CD14-positive monocyte (primary cell): Measurements from ENCODE around the gene TTYH3. TPM values are rescaled to one million over a fixed set of nuclear protein-coding genes. Genes with fewer than 3 reads are reported as not detected.

ENCODE experiments used
- DNase-seq, 3 donors: peaks; one replicate each; pipeline ENCODE4 v3.0.0-alpha.2; 2011 to 2022
- H2AFZ ChIP-seq: 2 replicates; pipeline ENCODE4 v1.6.0; 2012; ENCODE audit warnings: mild to moderate bottlenecking, low read depth, low read length, inconsistent platforms; ENCODE audit not compliant: insufficient read depth, poor library complexity, severe bottlenecking
- H3K27ac ChIP-seq, 2 donors: 1 replicate in 1 of 2; 2 replicates in 1 of 2; pipeline ENCODE4 v1.5.1; 2012 to 2013; ENCODE audit warnings: low read length in 2 of 2, control low read depth in 1 of 2, inconsistent platforms in 1 of 2, low read depth in 1 of 2, mild to moderate bottlenecking in 1 of 2
- H3K27me3 ChIP-seq, 2 donors: one replicate each; pipeline versions ENCODE4 v1.6.0 to v1.6.1; 2011 to 2013; ENCODE audit warnings: low read length in 2 of 2; ENCODE audit not compliant: control insufficient read depth in 2 of 2, insufficient read depth in 2 of 2
- H3K36me3 ChIP-seq, 2 donors: replicated peaks in 1 of 2; 1 replicate in 1 of 2; 2 replicates in 1 of 2; pipeline versions ENCODE4 v1.5.1 to v1.6.1; 2012 to 2013; ENCODE audit warnings: low read length in 2 of 2, control low read depth in 1 of 2, inconsistent platforms in 1 of 2, mild to moderate bottlenecking in 1 of 2; ENCODE audit not compliant: insufficient read depth in 2 of 2, control insufficient read depth in 1 of 2
- H3K4me1 ChIP-seq, 2 donors: 1 replicate in 1 of 2; 2 replicates in 1 of 2; pipeline versions ENCODE4 v1.5.1 to v1.6.1; 2012 to 2013; ENCODE audit warnings: low read length in 2 of 2, control low read depth in 1 of 2, inconsistent platforms in 1 of 2, mild to moderate bottlenecking in 1 of 2, moderate library complexity in 1 of 2; ENCODE audit not compliant: insufficient read depth in 2 of 2, control insufficient read depth in 1 of 2
- H3K4me2 ChIP-seq: replicated peaks from 2 replicates; pipeline ENCODE3; 2012; ENCODE audit warnings: low read length, moderate library complexity, mild to moderate bottlenecking; ENCODE audit not compliant: poor library complexity, severe bottlenecking; ENCODE audit errors: extremely low read depth
- H3K4me3 ChIP-seq, 3 experiments: fragments of 200-600 bp in 1 of 3; sonication (generic) in 1 of 3; replicated peaks in 1 of 3; 1 replicate in 2 of 3; 2 replicates in 1 of 3; pipeline ENCODE4 v1.5.1; 2011 to 2013; ENCODE audit warnings: low read length in 3 of 3, mild to moderate bottlenecking in 3 of 3, control low read depth in 2 of 3, low read depth in 2 of 3, inconsistent platforms in 1 of 3, moderate library complexity in 1 of 3
- H3K79me2 ChIP-seq: 2 replicates; pipeline ENCODE4 v1.6.0; 2012; ENCODE audit warnings: mild to moderate bottlenecking, control low read depth, inconsistent platforms, low read length, moderate library complexity; ENCODE audit not compliant: insufficient read depth
- H3K9ac ChIP-seq: 2 replicates; pipeline ENCODE4 v1.6.0; 2017; ENCODE audit warnings: low read length, mild to moderate bottlenecking; ENCODE audit not compliant: insufficient read depth, poor library complexity, severe bottlenecking
- H3K9me3 ChIP-seq, 2 donors: replicated peaks in 1 of 2; 1 replicate in 1 of 2; 2 replicates in 1 of 2; pipeline versions ENCODE4 v1.5.1 to v1.6.1; 2012 to 2013; ENCODE audit warnings: low read length in 2 of 2, control low read depth in 1 of 2; ENCODE audit not compliant: control insufficient read depth in 1 of 2, insufficient read depth in 1 of 2
- H4K20me1 ChIP-seq: 2 replicates; pipeline ENCODE4 v1.6.0; 2012; ENCODE audit warnings: mild to moderate bottlenecking, low read length, control low read depth, moderate library complexity; ENCODE audit not compliant: insufficient read depth
- H3K27ac Mint-ChIP-seq, 7 donors: one replicate each; pipeline ENCODE4 v1.8.0; 2020; ENCODE audit warnings: mild to moderate bottlenecking in 7 of 7, mixed read lengths in 7 of 7, moderate library complexity in 6 of 7, inconsistent platforms in 2 of 7
- H3K27me3 Mint-ChIP-seq, 3 donors: one replicate each; pipeline ENCODE4 v1.8.0; 2021 to 2022; ENCODE audit warnings: low read depth in 3 of 3, mild to moderate bottlenecking in 3 of 3, mixed read lengths in 3 of 3, moderate library complexity in 3 of 3, inconsistent platforms in 1 of 3
- H3K36me3 Mint-ChIP-seq, 2 donors: one replicate each; pipeline ENCODE4 v1.8.0; 2020; ENCODE audit warnings: mixed read lengths in 2 of 2, inconsistent platforms in 1 of 2, mild to moderate bottlenecking in 1 of 2
- H3K4me1 Mint-ChIP-seq: one replicate; pipeline ENCODE4 v1.8.0; 2020; ENCODE audit warnings: mild to moderate bottlenecking, mixed read lengths
- H3K4me3 Mint-ChIP-seq, 2 donors: one replicate each; pipeline ENCODE4 v1.8.0; 2020; ENCODE audit warnings: mild to moderate bottlenecking in 2 of 2, mixed read lengths in 2 of 2, moderate library complexity in 1 of 2
- H3K9me3 Mint-ChIP-seq, 7 donors: one replicate each; pipeline ENCODE4 v1.8.0; 2020 to 2022; ENCODE audit warnings: mixed read lengths in 7 of 7, mild to moderate bottlenecking in 6 of 7, moderate library complexity in 6 of 7, inconsistent platforms in 2 of 7
- CTCF ChIP-seq: fragments of 200-600 bp; IDR thresholded peaks from one replicate; pipeline ENCODE4 v1.8.0; 2022; ENCODE audit warnings: antibody characterized with exemption, mild to moderate bottlenecking
- WGBS: methylation state at CpG from one replicate; pipeline ENCODE4 v1.1.5; 2013; ENCODE audit warnings: missing lambda C conversion rate; ENCODE audit not compliant: insufficient coverage; 5-methylcytosine and 5-hydroxymethylcytosine counted together
- intact Hi-C, 2 donors: fragments of 100-400 bp; cut with micrococcal nuclease; formaldehyde crosslinking; loops; one replicate each; pipeline versions ENCODE4 v1.15.0 to v1.15.1; 2023
- polyA plus RNA-seq, 3 donors: library from polyadenylated mRNA; depleted of rRNA in 1 of 3; unstranded in 2 of 3; stranded (reverse) in 1 of 3; fragments of 300-500 nt in 2 of 3; fragments of >200 nt in 1 of 3; fragmentation: Illumina TruSeq in 2 of 3; gene quantifications; 1 replicate in 2 of 3; 2 replicates in 1 of 3; pipeline ENCODE4 v1.2.3, GENCODE V29; 2012 to 2021

TTYH3 gene
- polyA plus RNA-seq, 3 donors: 13.4 to 73.5 (median 17.4) TPM

DNA sequence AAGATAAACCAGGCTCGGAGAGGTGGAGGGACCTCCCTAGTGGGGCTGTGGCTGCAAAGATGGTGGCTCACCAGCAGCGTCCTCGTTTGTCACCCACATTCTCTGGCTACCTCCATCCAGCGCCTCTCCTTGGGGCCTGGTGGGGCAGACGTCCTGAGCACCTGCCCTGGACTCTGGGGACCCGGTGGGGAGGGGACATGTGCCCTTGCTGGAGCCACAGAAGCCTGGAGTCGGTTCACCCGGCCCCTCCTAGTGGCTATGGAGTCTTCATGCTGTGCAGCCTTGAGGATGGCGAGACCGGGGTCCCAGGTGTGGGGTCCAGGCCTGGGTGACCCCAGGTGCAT lies 14.5 kb downstream of the TTYH3 start:
- peak overlapping the region in 5 of 7 donors; percentile 82 to 92 (median 86) for H3K27ac Mint-ChIP-seq
- Histone ChIP-seq H3K79me2 (peaks cover 50% of the 10 kb centered on the region), H3K4me3 (no peak overlapping the region), H3K9ac (no peak overlapping the region), H4K20me1 (peaks cover 82% of the 10 kb centered on the region), H3K27me3 (no peaks in the 10 kb centered on the region), H2AFZ (no peak overlapping the region), H3K27ac (peak overlapping the region in 1 of 2 donors; percentile 48), H3K9me3 (no peaks in the 10 kb centered on the region), H3K36me3 (peaks cover 33 to 41% of the 10 kb centered on the region in 2 donors), H3K4me2 (no peak overlapping the region), H3K4me1 (peaks cover 60 to 65% of the 10 kb centered on the region in 2 donors)
- no peak for DNase-seq
- TF ChIP-seq CTCF: no peak
- WGBS: 94% methylated on average over 4 of the region's 10 CpGs
- intact Hi-C loops: loop anchor here in 1 of 2 donors (5.0 kb wide), 2 partner anchors 34 to 104 kb away; no protein-coding TSS in a partner anchor
- H3K4me1 Mint-ChIP-seq: peaks cover 47% of the 10 kb centered on the region
- peaks cover 26 to 59% of the 10 kb centered on the region in 2 donors for H3K36me3 Mint-ChIP-seq
- H3K27me3 Mint-ChIP-seq: no peaks in the 10 kb centered on the region
- H3K9me3 Mint-ChIP-seq: peaks cover 0 to 1% (median 0%) of the 10 kb centered on the region in 7 donors
- no peak overlapping the region for H3K4me3 Mint-ChIP-seq

GRCh38 chr7:2646680-2647571 lies 15.1 kb downstream of the TTYH3 start:
- no peak for DNase-seq
- Histone ChIP-seq H3K36me3 (peaks cover 39 to 47% of the 10 kb centered on the region in 2 donors), H3K27ac (peak overlapping the region; percentile 52 to 81), H3K4me3 (no peak overlapping the region), H3K4me2 (no peak overlapping the region), H3K79me2 (peaks cover 44% of the 10 kb centered on the region), H3K27me3 (no peaks in the 10 kb centered on the region), H4K20me1 (peaks cover 83% of the 10 kb centered on the region), H3K9me3 (no peaks in the 10 kb centered on the region), H2AFZ (no peak overlapping the region), H3K9ac (peak overlapping the region; percentile 27), H3K4me1 (peaks cover 54 to 59% of the 10 kb centered on the region in 2 donors)
- Mint-ChIP-seq H3K4me3 (no peak overlapping the region), H3K27ac (peak overlapping the region in 6 of 7 donors; percentile 76 to 92 (median 85)), H3K27me3 (peaks cover 0 to 2% (median 0%) of the 10 kb centered on the region in 3 donors), H3K4me1 (peaks cover 41% of the 10 kb centered on the region), H3K36me3 (peaks cover 32 to 65% of the 10 kb centered on the region in 2 donors), H3K9me3 (peaks cover 0 to 1% (median 0%) of the 10 kb centered on the region in 7 donors)
- 96% methylated on average over 57 of the region's 73 CpGs for WGBS
- TF ChIP-seq CTCF: no peak
- intact Hi-C loops: loop anchor here in 1 of 2 donors (5.0 kb wide), 2 partner anchors 35 to 105 kb away; no protein-coding TSS in a partner anchor
